Activated T-cell treated with anti-CD3 and anti-CD28 coated beads for 24 hours (primary cell): ENCODE results near the gene NACC2.

Experiments used
- DNase-seq: peaks from one replicate; pipeline ENCODE4 v3.0.0-alpha.2; 2020; ENCODE audit warnings: low read depth

The NACC2 gene

DNA sequence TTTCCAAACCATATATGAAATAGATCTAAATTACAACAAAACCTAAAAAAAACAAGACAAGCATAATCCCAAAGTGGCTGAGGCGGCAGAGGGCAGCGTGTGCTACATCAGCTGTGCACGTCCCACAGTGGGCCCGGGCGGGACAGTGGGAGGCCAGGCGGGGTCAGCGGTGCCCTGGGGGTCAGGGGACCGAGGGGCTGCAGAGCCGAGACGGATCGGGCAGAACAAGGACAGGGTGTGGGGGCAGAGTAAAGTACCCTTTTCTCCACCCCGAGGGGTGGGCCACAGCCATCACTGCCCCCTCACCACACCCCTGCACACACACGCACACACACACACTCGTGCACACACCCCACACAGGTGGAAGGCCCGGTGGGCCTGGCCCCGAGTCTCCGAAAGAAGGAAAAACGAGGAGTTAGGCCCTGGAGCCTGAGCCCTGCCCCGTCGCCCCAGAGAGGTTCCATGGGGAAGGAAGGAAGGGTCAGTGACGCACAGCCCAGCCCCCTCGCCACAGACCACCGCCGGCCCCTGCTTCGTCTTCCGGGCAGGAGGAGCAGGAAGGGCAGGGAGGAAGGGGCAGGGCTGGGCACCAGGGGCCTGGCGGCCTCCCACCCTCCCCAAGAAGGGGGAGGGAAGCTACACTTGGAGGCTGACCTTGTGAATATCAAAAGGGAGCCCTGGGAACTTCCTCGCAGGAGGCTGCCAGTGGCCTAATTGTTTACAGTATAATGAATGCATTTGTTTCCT lies 84.3 kb downstream of the NACC2 start:
- no peak for DNase-seq

DNA sequence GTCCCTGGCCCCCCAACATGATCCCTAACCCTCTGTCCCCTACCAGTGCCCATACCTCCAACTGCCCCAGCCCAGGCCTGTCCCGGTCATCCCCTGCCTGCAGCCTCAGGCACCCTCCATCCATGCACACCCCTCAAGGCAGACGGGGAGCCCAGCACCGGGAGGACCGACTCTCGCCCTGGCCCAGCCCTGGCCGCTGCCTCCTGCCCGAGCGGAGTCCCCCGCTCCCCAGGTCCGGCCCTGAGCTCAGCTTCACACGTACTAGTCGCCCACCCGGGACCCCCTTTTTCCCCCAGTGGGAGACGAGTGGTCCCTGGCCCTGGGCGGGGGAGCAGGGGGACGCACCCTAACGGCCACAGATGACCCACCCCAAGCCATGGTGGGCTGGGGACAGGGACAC lies 84.9 kb downstream of the NACC2 start:
- no peak for DNase-seq

- DNase-seq: no peak
Observed at GRCh38 chr9:136009516-136009915, 85.6 kb downstream of the NACC2 start.

DNA sequence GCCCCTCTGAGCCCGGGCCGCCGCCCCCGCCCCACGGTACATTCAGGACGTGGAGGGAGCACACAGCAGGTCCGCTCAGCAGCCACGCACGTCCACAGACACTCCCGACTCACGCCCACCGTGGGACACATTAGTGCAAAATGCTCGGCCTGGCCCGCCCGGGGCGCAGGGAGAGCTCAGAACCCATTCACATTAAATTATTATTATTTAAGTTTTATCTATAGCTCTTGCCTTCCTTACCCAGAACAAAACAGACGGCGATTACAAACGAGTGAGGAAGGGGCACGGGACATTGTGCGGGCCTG lies 86.4 kb downstream of the NACC2 start:
- DNase-seq: no peak

DNA sequence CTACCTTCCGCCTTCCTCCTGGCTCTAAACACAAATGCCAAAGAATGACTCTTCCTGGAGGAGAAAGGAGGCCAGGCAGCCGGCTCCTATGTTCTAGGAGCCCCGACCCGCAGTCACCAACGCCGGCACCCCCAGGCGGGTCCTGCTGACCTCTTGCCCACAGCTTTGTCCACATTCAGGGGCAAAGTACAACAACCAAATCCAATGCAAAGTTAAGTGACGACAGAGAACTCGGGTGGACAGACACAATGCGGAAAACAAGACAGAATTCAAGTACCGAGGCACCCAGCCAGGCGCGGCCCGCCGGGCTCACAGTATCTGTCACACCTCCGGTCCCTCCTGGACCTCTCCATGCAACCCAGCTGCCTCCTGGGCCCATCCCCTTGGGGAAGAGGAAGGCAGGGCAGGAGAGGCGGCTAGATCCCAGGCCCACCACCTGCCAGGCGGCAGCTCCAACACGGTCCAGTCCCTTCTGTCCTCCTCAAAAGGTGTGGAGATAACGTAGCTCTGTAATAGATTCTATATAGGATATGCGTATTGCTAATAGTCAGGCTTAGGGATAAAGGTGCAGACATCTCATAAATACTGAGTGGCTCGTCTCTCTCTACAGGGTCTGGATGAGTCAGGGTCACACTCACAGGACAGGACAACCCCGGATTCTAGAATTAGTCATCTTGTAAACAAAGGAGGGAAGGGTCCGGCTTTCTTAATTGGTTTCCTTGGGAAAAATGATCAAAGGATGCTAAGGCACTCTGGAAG lies 87.0 kb downstream of the NACC2 start:
- no peak for DNase-seq

DNA sequence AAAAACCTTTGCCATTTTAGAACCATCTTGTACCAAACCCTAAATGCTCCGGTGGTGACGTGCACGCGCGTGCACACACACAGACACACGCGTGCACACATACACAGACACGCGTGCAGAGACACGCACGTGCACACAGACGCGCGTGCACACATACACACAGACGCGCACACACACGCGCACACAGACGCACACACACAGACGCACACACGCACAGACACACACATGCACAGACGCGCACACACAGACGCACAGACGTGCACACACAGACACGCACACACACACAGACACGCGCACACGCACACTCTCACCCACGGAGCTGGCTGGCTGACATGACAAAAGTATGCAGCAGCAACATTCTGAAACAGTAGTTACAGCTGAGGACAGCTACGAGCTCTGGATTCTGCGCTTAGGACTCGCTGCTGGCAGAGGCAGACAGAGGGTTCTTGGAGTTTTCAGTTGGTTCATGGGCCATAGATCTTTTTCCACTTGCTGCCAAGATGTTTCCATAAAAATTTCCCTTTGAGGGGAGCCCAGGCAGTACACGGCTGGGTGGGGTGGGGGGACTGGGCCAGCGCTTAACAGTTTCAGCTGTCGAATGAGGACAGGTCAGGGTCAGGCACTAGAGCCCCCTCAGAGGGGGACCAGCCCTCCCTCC lies 87.7 kb downstream of the NACC2 start:
- DNase-seq: no peak

- no peak for DNase-seq
Observed at GRCh38 chr9:136006169-136006568, 88.9 kb downstream of the NACC2 start.

- no peak for DNase-seq
Observed at GRCh38 chr9:136004712-136005111, 90.4 kb downstream of the NACC2 start.

GRCh38 chr9:136004219-136004618 lies 90.9 kb downstream of the NACC2 start:
- DNase-seq: no peak

- no peak for DNase-seq
Observed at GRCh38 chr9:136003411-136004218, 91.5 kb downstream of the NACC2 start.

- no peak for DNase-seq
Observed at GRCh38 chr9:136002881-136003280, 92.2 kb downstream of the NACC2 start.

DNA sequence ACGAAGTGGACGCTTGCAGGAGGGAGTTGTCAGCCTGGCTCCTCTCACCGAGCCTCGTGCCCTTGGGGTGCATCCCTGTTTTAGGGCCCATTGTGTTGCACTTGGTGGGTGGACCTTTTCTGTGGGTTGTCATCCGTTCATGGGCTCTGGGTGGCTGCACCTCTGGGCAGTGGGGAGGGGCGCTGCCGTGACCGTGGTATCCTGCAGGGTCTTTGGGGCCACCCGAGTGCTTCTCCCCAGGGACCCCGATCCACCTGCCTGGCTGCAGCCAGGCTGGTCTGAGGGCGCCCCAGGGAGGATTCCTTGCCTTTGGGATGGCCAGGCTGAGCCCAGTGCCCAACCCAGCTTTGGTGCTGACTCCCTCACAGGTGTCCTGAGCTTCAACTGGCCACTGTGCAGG lies 92.9 kb downstream of the NACC2 start:
- DNase-seq: no peak

DNA sequence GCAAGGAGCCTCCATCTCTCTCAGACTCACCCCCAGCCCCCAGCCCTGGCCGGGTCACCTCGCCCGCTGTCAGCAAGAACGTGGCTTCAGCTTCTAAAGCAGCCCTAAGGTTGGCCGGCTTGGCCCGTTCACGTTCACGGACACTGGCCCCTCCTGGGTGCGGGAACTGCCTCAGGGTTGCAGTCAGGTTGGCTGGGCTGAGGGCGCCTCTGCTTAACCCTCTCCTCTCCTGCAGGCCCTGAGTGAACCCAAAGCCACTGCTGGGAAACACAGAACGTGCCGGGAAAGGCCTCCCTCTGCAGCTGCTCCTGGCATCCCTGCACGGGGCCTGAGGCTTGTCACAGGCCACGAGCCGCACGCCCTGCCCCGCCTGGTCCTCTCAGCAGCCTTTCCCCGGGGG lies 93.9 kb downstream of the NACC2 start:
- DNase-seq: no peak

- no peak for DNase-seq
Observed at GRCh38 chr9:135998410-135999071, 96.5 kb downstream of the NACC2 start.

- DNase-seq: no peak
Observed at GRCh38 chr9:135998016-135998380, 97.1 kb downstream of the NACC2 start.

DNA sequence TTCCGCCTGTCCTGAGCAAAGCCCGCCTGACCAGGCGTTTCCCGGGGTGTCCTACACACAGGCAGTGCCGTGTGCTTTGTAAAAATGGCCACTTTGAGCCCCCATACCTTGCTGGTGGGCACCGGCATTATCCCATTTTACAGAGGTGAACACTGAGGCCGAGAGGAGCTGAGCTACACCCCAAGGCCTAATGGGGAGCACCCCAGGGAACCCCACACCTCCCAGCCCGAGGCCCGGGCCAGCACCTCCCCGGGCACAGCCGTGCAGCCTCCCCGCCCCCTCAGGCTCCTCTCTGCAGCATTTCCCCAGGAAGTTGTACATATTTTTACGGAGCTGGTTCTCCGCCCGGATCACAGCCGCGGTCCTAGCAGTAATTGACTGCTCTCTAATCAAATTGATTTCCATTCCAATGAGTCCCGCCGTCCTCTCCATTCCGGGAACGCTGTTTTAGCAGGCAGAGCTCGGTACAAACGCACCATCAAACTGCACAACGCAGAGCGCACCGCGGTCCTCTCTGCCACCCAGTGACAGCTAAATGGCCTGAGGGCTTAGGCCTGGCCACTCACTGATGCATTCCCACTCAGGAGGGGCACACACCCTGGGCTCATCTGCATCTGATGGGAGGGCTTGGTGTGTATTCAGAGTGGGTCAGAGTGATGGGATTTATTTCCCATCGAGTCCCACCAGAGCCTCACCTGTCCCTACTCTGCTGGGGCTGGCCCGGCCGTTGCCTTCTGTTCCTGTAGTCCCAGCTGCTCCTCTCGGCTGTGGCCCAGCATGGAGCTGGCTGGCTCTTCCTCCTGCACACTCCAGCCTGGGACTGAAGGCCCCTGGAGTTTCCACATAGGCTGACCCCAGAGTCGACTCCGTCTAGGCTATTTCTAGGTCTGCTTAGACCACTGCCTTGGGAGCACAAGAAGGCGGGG lies 97.7 kb downstream of the NACC2 start:
- DNase-seq: no peak

DNA sequence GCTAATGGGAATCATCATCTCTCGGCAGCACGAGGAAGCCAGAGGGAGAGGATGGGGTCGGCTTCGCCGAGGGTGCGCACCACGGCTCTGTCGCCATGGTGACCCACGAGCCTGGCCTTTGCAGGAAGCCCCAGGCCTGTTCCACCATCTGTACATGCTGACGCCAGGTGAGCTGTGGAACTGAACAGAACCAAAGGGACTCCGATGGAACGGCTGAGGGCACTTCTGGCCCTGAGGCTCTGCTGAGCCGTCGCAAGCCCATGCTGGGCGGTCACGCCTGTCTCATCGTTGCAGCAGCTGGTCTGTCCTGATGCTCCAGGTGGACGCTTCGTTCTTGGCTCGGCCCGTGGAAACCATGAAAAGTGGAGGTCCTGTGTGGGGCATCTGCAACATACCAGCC lies 99.3 kb downstream of the NACC2 start:
- DNase-seq: no peak

DNA sequence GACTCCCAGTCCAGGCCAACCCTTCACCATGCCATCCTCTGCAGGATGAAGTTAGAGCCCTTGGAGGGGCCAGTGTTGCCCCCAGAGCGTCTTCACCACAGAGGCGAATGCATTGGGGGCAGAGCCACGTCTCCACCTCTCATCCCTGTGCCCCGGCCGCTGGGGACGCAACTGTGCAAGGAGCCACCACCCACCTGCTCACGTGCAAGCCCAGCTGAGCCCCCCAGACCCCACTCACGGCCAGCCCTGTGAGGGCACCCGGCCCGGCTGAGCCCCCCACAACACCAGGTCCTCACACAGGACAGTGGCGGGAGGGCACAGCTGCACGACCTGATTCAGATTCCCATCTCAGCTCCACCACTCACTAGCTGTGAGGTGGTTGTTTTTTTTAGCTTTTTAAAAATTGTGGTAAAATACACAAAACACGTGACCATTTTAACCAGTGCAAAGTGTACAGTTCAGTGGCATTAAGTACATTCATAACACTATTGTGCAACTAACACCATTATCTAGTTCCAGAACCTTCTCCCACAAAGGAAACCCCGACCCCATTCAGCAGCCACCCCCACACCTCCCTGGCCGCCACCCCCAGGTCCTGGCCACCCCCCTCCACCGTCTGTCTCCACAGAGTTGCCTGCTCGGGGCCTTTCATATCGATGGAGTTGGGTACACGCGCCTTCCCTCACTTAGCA lies 100.4 kb downstream of the NACC2 start:
- DNase-seq: no peak

GRCh38 chr9:135993765-135994500 lies 101.2 kb downstream of the NACC2 start:
- no peak for DNase-seq

- DNase-seq: no peak
Observed at GRCh38 chr9:135993409-135993742, 101.7 kb downstream of the NACC2 start.
